AG04449 (cell line): ENCODE measurements around the gene NOP9.

Experiments used
- CTCF ChIA-PET: fragments of 350-600 bp; formaldehyde crosslinking; extraction: SDS; loops from one replicate; lab custom pipeline; 2021; ENCODE audit warnings: antibody characterized with exemption; lab: Yijun Ruan, JAX
- POLR2A ChIA-PET: fragments of 400-600, 350-600 bp; formaldehyde crosslinking; extraction: SDS; loops from one replicate; lab custom pipeline; 2020; ENCODE audit warnings: antibody characterized with exemption, inconsistent platforms; lab: Yijun Ruan, JAX
- DNase-seq: peaks from one replicate; pipeline ENCODE4 v3.0.0-alpha.2; 2010; ENCODE audit warnings: low read depth, low spot score
- H3K4me3 ChIP-seq: 2 replicates; pipeline ENCODE4 v1.5.1; 2011; ENCODE audit warnings: low read depth, mild to moderate bottlenecking, control low read depth, low read length
- CTCF ChIP-seq: IDR thresholded peaks from one replicate; pipeline ENCODE4 v1.5.1; 2011; ENCODE audit warnings: mild to moderate bottlenecking, moderate library complexity, low read length, control low read depth, inconsistent platforms; ENCODE audit not compliant: insufficient read depth; ENCODE audit errors: missing control alignments

Gene NOP9

GRCh38 chr14:24258119-24258518 is 41.5 kb upstream of the NOP9 start:
- POLR2A ChIA-PET: no interaction called here
- no peak for DNase-seq
- CTCF ChIA-PET: interaction anchor here (0.6 to 16.0 kb wide), 9 partner anchors 12 to 90 kb away, joined by 3 to 155 read pairs (median 3); partner anchors contain the start of genes CIDEB, DHRS1, MDP1 and NOP9
- no peak for TF ChIP-seq CTCF
- no peak overlapping the region for H3K4me3 ChIP-seq

- POLR2A ChIA-PET: interaction anchor here (1.2 kb wide), 1 partner anchor 17 kb away, joined by 6 read pairs; the partner anchor contains the start of gene TINF2
- no peak overlapping the region for H3K4me3 ChIP-seq
- DNase-seq: no peak
- CTCF ChIA-PET: interaction anchor here (0.9 to 16.0 kb wide), 6 partner anchors 11 to 49 kb away, joined by 3 to 155 read pairs (median 6); partner anchors contain the start of genes CIDEB, MDP1, RABGGTA and TINF2
- TF ChIP-seq CTCF: no peak
These were observed 40.9 kb upstream of the NOP9 start for GRCh38 chr14:24258548-24259265.

- no peak overlapping the region for H3K4me3 ChIP-seq
- CTCF ChIA-PET: interaction anchor here (0.9 to 16.0 kb wide), 6 partner anchors 8 to 49 kb away, joined by 3 to 155 read pairs (median 6); partner anchors contain the start of genes CIDEB, MDP1, RABGGTA and TINF2
- no peak for DNase-seq
- no peak for TF ChIP-seq CTCF
- POLR2A ChIA-PET: interaction anchor here (1.2 kb wide), 1 partner anchor 17 kb away, joined by 6 read pairs; the partner anchor contains the start of gene TINF2
These were observed 40.2 kb upstream of the NOP9 start for GRCh38 chr14:24259282-24260025.

GRCh38 chr14:24260026-24260779 is 39.4 kb upstream of the NOP9 start:
- no peak overlapping the region for H3K4me3 ChIP-seq
- ChIA-PET POLR2A (no interaction called here), CTCF (interaction anchor here (0.7 to 16.0 kb wide), 5 partner anchors 9 to 48 kb away, joined by 3 to 155 read pairs (median 7); partner anchors contain the start of genes RABGGTA and TINF2)
- TF ChIP-seq CTCF: no peak
- no peak for DNase-seq

- CTCF ChIA-PET: interaction anchor here (0.7 to 16.0 kb wide), 4 partner anchors 9 to 48 kb away, joined by 3 to 155 read pairs (median 30); partner anchors contain the start of genes RABGGTA and TINF2
- DNase-seq: no peak
These were observed 38.9 kb upstream of the NOP9 start for GRCh38 chr14:24260780-24261157.

More at GRCh38 chr14:24260780-24261157, 38.9 kb upstream of the NOP9 start:
- POLR2A ChIA-PET: no interaction called here
- no peak for TF ChIP-seq CTCF
- no peak overlapping the region for H3K4me3 ChIP-seq
